Measurements from ENCODE around the gene PGAP6.
"Not testable (repeated sequence)": the region's sequence is repeated elsewhere in the genome, so short reads cannot be mapped to it uniquely, and the experiment has no call there.

Gene PGAP6

GRCh38 chr16:339680-340079, 42.1 kb downstream of the PGAP6 start:
- TF ChIP-seq POLR2A (IDR thresholded peaks at IDR 0.05; ENCODE audit: extremely low read depth, insufficient read length) (no peak), MAX (IDR thresholded peaks at IDR 0.05; ENCODE audit: low read depth, low read length) (no peak), CTCF (IDR thresholded peaks at IDR 0.05; ENCODE audit: low read depth, low read length) (no peak), MYC (IDR thresholded peaks at IDR 0.05; ENCODE audit: low read depth, low read length) (no peak)
- peak; percentile 84 for DNase-seq (ENCODE audit: low read depth)
- H3K4me3 ChIP-seq (ENCODE audit: low read depth, low read length) = no peak overlapping the region

- DNase-seq (ENCODE audit: low read depth) = peak; percentile 50
- no peak overlapping the region for H3K4me3 ChIP-seq (ENCODE audit: low read depth, low read length)
- TF ChIP-seq POLR2A (IDR thresholded peaks at IDR 0.05; ENCODE audit: extremely low read depth, insufficient read length) = no peak
- no peak for TF ChIP-seq MYC (IDR thresholded peaks at IDR 0.05; ENCODE audit: low read depth, low read length)
- no peak for TF ChIP-seq MAX (IDR thresholded peaks at IDR 0.05; ENCODE audit: low read depth, low read length)
- TF ChIP-seq CTCF (IDR thresholded peaks at IDR 0.05; ENCODE audit: low read depth, low read length) = no peak
Observed at GRCh38 chr16:337975-338575, 43.7 kb downstream of the PGAP6 start.

- no peak for TF ChIP-seq POLR2A (IDR thresholded peaks at IDR 0.05; ENCODE audit: extremely low read depth, insufficient read length)
- no peak for TF ChIP-seq MYC (IDR thresholded peaks at IDR 0.05; ENCODE audit: low read depth, low read length)
- TF ChIP-seq MAX (IDR thresholded peaks at IDR 0.05; ENCODE audit: low read depth, low read length) = no peak
- TF ChIP-seq CTCF (IDR thresholded peaks at IDR 0.05; ENCODE audit: low read depth, low read length) = no peak
Observed at GRCh38 chr16:337437-337836, 44.3 kb downstream of the PGAP6 start.

GRCh38 chr16:336269-336668, 45.5 kb downstream of the PGAP6 start:
- H3K4me3 ChIP-seq (ENCODE audit: low read depth, low read length) = no peak overlapping the region
- DNase-seq (ENCODE audit: low read depth) = no peak
- TF ChIP-seq MYC (IDR thresholded peaks at IDR 0.05; ENCODE audit: low read depth, low read length) (no peak), MAX (IDR thresholded peaks at IDR 0.05; ENCODE audit: low read depth, low read length) (no peak), POLR2A (IDR thresholded peaks at IDR 0.05; ENCODE audit: extremely low read depth, insufficient read length) (no peak), CTCF (IDR thresholded peaks at IDR 0.05; ENCODE audit: low read depth, low read length) (no peak)

More at GRCh38 chr16:337437-337836, 44.3 kb downstream of the PGAP6 start:
- DNase-seq (ENCODE audit: low read depth) = no peak
- H3K4me3 ChIP-seq (ENCODE audit: low read depth, low read length) = no peak overlapping the region

GRCh38 chr16:334861-335632, 46.7 kb downstream of the PGAP6 start:
- not testable (repeated sequence) for H3K4me3 ChIP-seq (ENCODE audit: low read depth, low read length); DNase-seq (ENCODE audit: low read depth)

GRCh38 chr16:334164-334832, 47.5 kb downstream of the PGAP6 start:
- not testable (repeated sequence) for H3K4me3 ChIP-seq (ENCODE audit: low read depth, low read length); DNase-seq (ENCODE audit: low read depth)

Measured in NB4 (cell line).